Erythroblast (primary cell): ENCODE results near the gene SETBP1.

Experiments used
- GATA1 ChIP-seq: IDR thresholded peaks from 2 replicates; pipeline ENCODE4 v1.6.1; 2011; ENCODE audit warnings: low read depth, mild to moderate bottlenecking, control low read depth, low read length, moderate library complexity
- POLR2A ChIP-seq: IDR thresholded peaks from 2 replicates; pipeline ENCODE4 v1.6.1; 2011; ENCODE audit warnings: mild to moderate bottlenecking, low read length

- TF ChIP-seq POLR2A (no peak), GATA1 (no peak)
Measured at GRCh38 chr18:44988821-44989587, 308.3 kb downstream of the SETBP1 start.
